ENCODE results near the gene GYPA.
"Not testable (repeated sequence)": the region's sequence is repeated elsewhere in the genome, so short reads cannot be mapped to it uniquely, and the experiment has no call there.

The GYPA gene

GRCh38 chr4:144140594-144141295 lies at the start of gene GYPA:
Gene GYPA (minus strand): TSS chr4:144140718. CDS start chr4:144140635, 83 bp downstream.
- not testable (repeated sequence) for DNase-seq

- no peak for DNase-seq
These were observed 49.5 kb upstream of the GYPA start for GRCh38 chr4:144190009-144190408.

GRCh38 chr4:144189121-144189520 lies 48.6 kb upstream of the GYPA start:
- no peak for DNase-seq

DNA sequence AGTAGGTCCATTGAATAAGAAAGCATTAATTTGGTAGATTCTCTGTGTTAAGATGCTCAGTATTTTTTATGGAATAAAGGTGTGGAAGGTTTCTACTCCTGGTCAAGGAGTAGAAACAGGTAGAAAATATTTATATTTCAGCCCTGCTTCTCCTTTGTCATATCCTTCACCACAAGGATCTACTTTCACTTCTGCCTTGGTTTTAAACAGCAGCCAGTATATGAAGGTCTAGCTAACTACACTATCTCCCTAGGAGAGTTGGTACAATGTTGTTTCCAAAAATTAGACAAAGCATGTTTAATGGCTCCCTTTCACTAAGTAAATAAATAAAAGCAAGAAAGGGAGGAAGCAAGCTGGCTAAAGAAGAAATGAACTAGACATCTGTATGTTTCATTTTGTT lies 44.6 kb upstream of the GYPA start:
- no peak for DNase-seq

GRCh38 chr4:144183165-144183564 lies 42.6 kb upstream of the GYPA start:
- DNase-seq = no peak

- no peak for DNase-seq
These were observed 40.9 kb upstream of the GYPA start for GRCh38 chr4:144181391-144181790.

DNA sequence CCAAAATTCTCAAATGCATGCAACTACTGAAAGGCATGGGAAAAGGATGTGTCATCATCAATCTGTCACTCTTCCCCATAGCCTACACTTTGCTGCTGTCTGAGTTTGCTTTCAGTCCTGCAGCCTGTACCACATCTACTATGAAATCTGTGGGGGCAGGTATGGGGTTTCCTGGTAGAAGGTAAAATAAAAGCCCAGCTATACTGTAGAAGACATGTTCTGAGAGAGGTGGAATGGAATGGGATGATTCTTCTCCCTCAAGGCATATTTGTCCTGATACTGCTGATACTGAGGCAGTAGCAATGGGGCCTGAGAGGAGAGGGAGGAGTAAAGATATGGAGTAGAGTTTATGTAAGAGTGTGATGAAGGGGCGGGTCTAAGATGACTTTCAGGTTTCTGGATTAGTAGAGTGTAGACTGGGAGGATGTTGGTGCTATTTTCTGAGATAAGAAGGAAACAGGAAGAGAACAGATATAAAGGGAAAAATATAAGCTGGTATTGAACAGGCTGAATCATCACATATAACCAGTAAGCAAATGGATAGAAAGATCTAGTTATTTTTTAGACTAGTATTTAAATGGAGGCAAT lies 38.7 kb upstream of the GYPA start:
- no peak for DNase-seq

- DNase-seq = no peak
These were observed 37.9 kb upstream of the GYPA start for GRCh38 chr4:144178414-144178813.

DNA sequence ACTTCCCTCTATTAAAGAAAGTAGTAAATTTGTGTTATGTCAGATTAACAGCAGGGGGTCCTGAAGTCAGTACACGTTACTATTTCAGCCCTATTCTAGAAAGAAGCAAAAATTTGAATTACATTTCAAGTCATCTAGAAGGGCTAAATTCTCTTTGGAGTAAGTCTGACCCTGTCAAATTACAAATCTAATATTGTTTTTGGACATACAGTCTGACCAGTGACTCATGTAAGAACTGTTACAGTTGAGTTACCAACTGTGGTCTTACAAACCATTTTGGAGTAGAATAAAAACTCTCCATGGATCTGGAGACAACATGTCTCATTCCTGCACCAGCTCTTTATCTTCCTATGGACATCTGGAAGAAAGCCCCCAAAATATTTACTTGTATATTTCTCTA lies 36.0 kb upstream of the GYPA start:
- no peak for DNase-seq

- peak; percentile 19 for DNase-seq
These were observed 34.0 kb upstream of the GYPA start for GRCh38 chr4:144174401-144175067.

DNA sequence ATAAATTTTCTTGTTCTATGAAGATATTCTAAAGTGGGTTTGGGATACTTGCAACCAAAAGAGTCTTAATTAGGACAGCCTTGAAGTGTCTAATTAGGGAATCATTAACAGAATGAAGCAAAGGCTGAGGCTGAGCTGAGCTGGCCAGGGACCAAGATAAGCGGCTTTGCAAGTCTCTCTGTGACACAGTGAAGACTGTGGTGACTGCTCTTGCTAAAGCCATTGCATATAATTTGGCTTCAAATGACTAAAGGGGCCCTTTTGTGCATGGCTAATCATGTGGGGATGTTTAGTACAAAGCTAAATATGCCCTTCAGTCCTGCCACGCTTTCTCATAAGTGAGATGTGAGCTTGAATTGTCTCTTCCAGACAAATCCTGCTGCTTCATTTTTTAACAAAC lies 31.2 kb upstream of the GYPA start:
- DNase-seq = no peak

- DNase-seq = no peak
These were observed 28.7 kb upstream of the GYPA start for GRCh38 chr4:144169211-144169610.

DNA sequence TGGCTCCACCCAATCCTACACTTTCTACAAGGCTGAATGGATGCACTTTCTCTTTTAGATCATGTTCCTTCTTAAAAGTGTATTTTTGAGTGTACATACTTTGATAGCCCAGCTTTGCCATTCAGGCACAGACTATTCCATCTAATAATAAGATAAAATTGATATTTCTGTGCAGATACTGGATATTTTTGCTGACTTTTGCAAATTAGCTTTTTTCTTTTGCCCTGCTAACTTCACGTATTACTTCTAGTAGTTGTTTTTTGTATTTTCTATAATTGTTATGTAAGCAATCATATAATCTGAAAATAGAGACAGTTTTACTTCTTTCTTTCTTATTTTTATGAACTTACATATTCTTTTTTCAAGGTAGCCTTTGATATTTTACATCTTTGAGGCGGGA lies 13.5 kb upstream of the GYPA start:
- DNase-seq = no peak

DNA sequence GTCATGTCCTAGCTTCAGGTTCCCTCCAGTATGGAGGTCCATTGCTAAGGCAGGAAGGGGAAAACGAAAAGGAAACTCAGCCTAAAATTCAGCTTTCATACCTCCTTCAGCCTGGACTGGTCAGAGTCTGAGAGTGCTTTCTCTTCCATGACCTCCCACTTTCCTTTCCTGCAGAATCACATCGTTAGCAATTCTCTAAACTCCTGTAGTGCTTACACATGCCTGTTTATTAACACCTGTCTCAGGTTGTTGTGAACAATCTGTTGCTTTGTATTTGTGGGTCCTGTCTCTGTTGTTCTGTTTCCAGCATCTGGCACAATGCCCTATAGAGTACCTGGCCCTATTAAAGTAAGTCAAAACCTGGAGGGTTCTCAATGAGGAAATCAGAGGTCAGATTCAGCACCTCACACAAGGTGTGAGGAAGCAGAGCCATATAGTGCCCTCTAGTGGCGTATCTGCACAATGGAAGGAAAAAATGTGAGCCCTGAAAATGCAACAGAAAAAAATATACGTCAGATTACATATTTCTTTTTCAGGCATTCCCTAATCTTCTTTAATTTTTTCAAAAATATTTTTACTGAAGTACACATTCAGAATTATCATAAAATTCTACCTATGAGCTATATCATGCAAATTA lies 2.3 kb upstream of the GYPA start:
- DNase-seq = peak; percentile 0

DNA sequence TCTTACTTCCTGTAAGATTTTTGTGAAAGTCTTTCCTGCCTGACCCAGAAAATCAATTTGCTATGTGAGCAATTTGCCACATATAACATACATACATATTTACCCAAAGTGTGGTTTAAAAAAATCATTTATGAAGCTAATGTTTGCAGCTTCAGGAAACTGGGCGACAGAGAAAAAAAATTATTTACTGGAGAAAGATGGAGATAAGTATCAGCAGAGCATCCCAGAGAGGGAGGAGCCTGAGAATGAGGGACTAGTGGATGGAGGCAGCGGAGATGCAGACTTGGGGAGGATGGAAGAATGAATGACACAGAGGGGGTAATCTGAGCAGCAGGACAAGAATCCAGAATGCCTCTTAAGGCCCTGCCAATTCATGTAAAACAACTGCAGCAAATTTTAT lies 975 bp upstream of the GYPA start:
- no peak for DNase-seq

DNA sequence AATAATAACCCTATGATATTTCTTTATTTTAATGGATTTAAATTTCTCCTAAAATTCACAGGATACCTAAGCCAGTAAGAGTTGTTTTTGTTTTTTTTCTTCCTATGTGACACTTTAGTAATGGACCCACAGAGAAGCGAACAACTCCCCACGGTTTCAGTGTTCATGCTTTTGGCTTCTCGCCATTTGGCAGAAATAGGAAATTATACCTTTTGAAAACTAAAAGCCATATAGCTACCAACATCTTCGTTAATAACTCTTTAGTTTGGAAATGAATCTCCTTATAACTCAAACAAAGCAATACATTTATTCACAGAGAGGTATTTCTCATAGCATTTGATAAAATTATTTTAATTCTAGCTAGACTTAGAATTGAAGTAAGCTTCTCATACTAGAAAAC lies 527 bp downstream of the GYPA start:
- not testable (repeated sequence) for DNase-seq

DNA sequence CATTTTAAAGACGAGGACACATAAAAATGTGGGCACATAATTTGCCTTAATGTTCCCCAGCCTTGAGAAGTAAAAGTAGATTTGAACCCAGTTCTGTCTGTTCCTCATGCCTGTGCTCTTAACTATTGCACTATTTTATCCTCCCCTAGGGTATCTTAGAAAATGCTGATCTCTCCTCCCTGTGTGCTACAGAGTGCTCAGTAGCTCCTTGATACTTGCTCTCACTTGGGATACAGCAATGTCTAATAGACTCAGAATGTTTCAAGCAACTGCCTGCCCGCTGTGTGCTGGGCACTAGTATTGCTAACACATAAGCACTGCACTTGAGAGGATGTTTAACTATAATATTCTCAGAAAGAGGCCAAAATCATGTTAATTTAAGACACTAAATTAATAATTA lies 971 bp downstream of the GYPA start:
- DNase-seq = not testable (repeated sequence)

DNA sequence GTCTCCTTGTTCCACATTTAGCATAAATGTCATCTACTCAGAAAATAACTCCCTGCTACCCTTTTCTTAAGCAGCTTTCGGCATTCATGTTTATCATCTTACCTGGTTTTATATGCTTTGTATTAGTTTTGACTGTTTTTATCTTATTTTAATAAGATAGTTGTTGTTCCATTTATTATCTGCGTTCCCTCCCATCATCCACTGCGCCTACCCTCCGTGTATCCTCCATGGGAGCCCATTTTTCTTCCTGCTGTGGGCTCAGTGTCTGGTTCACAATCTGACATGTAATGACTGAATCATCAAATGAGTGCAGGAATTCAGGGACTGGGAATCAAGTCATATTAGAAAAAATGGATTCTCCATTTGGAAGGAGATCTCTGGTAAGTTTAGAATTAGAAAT lies 2.3 kb downstream of the GYPA start:
- not testable (repeated sequence) for DNase-seq

DNA sequence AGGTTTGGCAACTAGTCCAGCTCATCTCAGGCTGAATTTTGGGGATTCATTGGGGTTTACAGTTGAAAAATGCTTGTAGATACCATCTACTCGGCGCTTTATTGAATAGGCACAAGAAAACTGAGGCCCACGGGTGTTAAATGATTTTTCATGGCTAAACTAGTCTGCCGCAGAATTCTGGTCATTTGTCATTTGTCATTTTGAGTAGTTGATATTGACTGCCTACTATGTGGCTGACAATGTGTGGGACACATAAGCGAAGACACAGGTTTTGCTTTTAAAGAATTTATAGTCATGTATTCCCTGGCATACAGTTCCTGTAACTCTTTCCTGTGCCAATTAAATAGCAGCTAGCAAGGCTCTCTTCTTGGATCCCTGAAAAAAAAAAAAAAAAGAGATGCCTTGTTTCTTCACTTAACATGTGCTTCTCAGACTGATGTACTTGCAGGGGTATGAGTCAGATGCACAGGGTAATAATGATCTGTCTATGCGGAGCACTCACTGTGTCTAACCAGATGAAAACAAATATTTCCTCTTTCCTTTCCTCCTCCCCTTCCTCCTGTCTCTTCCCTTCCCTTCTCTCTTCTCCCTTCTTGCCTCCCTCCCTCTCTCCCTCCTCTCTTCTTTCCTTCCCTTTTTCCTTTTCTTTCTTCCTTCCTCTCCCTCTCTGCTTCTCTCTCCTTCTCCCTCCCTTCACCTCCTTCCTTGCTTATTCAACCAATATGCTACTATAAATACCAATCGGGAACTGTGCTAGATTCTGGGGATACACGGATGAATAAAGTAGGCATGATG lies 3.2 kb downstream of the GYPA start:
- not testable (repeated sequence) for DNase-seq

DNA sequence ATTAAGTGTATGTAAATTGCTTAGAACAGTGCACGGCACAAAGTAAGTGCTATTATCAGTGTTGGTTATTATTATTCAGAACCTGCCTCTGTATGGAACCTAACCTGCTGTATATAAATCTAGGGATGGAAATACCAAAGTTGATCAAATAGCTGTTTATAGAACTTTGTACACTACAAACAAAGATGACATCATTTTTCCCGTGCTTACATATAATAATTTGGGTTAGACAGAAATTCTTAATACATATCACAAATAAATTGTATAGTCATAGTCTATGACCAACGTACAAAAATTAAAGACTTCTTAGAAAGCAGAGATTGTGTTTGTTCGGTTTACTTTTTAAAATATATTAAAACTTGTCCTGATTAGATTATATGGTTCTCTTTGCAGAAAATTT lies 4.3 kb downstream of the GYPA start:
- DNase-seq = not testable (repeated sequence)

DNA sequence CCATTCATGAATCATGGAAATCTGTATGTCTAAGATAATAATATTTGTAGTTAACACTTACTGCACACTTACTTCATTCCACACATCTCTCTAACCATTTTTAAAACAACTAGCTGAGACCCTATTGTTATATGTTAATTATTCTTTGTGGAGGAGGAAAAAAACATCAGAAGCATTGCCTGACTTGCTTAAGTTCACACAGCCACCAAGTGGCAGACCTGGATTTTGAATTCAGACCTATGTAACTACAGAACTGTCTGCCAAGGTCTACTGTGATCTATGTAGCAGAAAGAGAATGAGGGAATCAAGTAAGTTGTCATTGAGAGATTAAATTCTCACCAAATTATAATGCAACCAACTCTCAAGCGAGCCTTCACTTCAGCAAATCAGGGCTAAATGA lies 10.4 kb downstream of the GYPA start:
- DNase-seq = not testable (repeated sequence)

DNA sequence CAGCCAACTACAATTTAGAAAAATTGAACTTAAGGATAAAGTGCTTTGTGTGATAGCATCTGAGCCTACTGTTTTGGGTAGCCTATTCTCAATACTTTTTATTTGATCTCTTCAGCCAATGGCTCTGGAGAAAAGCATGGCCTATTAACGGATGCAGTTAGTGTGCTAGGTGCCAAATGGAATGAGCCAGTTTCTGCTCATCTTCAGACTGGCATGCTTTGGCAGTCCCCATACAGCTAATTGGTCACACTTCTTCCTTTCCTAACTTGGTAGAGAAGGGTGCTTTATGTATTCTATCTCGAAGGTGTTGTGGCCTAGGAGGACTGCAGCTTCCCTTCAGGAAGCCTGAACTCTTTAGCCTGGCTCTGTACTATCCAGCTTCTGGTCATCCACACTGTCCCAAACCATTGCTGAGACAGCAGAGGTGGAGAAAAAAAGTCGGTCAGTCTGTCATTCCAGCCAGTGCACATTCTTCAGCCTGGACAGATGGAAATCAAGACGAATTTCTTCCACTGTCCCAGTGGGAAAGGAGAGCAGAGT lies 11.1 kb downstream of the GYPA start:
- DNase-seq = not testable (repeated sequence)

Data from NCI-H2171 treated with DMSO at 0.1 percent for 48 hours (cell line).